ENCODE data around the gene ULK2. TPM values are rescaled to one million over a fixed set of nuclear protein-coding genes. Genes with fewer than 3 reads are reported as not detected.
"Not testable (repeated sequence)": the region's sequence is repeated elsewhere in the genome, so short reads cannot be mapped to it uniquely, and the experiment has no call there.

Gene ULK2
- total RNA-seq, 2 donors from 2014 or later: 19.5 to 33.7 TPM

GRCh38 chr17:19865021-19865420, 2.7 kb downstream of the ULK2 start:
- no peak for TF ChIP-seq CTCF (conservative IDR thresholded peaks at IDR 0.05)
- H3K9me3 Mint-ChIP-seq: no peaks in the 10 kb centered on the region
- no peak overlapping the region for H3K4me3 Mint-ChIP-seq
- Histone ChIP-seq H3K9me3 (ENCODE audit: control insufficient read depth, low read length) (no peaks in the 10 kb centered on the region), H3K36me3 (ENCODE audit: control insufficient read depth, insufficient read depth, low read length) (peaks cover 8% of the 10 kb centered on the region), H3K27me3 (ENCODE audit: control insufficient read depth, insufficient read depth, low read length, poor library complexity, severe bottlenecking) (no peaks in the 10 kb centered on the region), H3K9ac (ENCODE audit: extremely low read depth, low read length, poor library complexity, severe bottlenecking) (no peak overlapping the region), H3K4me3 (ENCODE audit: low read length) (no peak overlapping the region), H3K27ac (ENCODE audit: low read depth, low read length) (no peak overlapping the region), H3K4me1 (ENCODE audit: control insufficient read depth, insufficient read depth, low read length) (no peaks in the 10 kb centered on the region)
- peaks cover 19% of the 10 kb centered on the region for H3K36me3 Mint-ChIP-seq (ENCODE audit: low read depth)
- H3K27ac Mint-ChIP-seq: no peak overlapping the region
- H3K27me3 Mint-ChIP-seq (ENCODE audit: insufficient read depth): peaks cover 15% of the 10 kb centered on the region
- H3K4me1 Mint-ChIP-seq: peaks cover 3% of the 10 kb centered on the region
- DNase-seq: no peak
- 85 to 90% methylated on average over 2 to 3 of the region's 3 CpGs for WGBS, 2 experiments (ENCODE audit: insufficient coverage in 1 of 2, insufficient read length in 1 of 2)

- not testable (repeated sequence) for H3K9me3 ChIP-seq (ENCODE audit: control insufficient read depth, low read length); H3K4me3 Mint-ChIP-seq; H3K27me3 Mint-ChIP-seq (ENCODE audit: insufficient read depth); H3K4me1 Mint-ChIP-seq; H3K27ac Mint-ChIP-seq; H3K27ac ChIP-seq (ENCODE audit: low read depth, low read length); H3K4me1 ChIP-seq (ENCODE audit: control insufficient read depth, insufficient read depth, low read length); H3K9ac ChIP-seq (ENCODE audit: extremely low read depth, low read length, poor library complexity, severe bottlenecking); H3K27me3 ChIP-seq (ENCODE audit: control insufficient read depth, insufficient read depth, low read length, poor library complexity, severe bottlenecking); H3K4me3 ChIP-seq (ENCODE audit: low read length); H3K9me3 Mint-ChIP-seq; DNase-seq
- peaks cover 18% of the 10 kb centered on the region for H3K36me3 ChIP-seq (ENCODE audit: control insufficient read depth, insufficient read depth, low read length)
- peaks cover 37% of the 10 kb centered on the region for H3K36me3 Mint-ChIP-seq (ENCODE audit: low read depth)
- 95% methylated on average over 7 to 8 of the region's 9 CpGs for WGBS, 2 experiments (ENCODE audit: insufficient coverage in 1 of 2, insufficient read length in 1 of 2)
These were observed 7.0 kb downstream of the ULK2 start for GRCh38 chr17:19860647-19861177.

- no peaks in the 10 kb centered on the region for H3K9me3 ChIP-seq (ENCODE audit: control insufficient read depth, low read length)
- DNase-seq: no peak
- H3K4me3 ChIP-seq (ENCODE audit: low read length): no peak overlapping the region
- 97 to 100% methylated on average over 2 of the region's 2 CpGs for WGBS, 2 experiments (ENCODE audit: insufficient coverage in 1 of 2, insufficient read length in 1 of 2)
- no peak overlapping the region for H3K4me3 Mint-ChIP-seq
- H3K36me3 Mint-ChIP-seq (ENCODE audit: low read depth): peaks cover 35% of the 10 kb centered on the region
- no peaks in the 10 kb centered on the region for H3K27me3 ChIP-seq (ENCODE audit: control insufficient read depth, insufficient read depth, low read length, poor library complexity, severe bottlenecking)
- H3K4me1 Mint-ChIP-seq: no peaks in the 10 kb centered on the region
- H3K27ac ChIP-seq (ENCODE audit: low read depth, low read length): no peak overlapping the region
- no peaks in the 10 kb centered on the region for H3K27me3 Mint-ChIP-seq (ENCODE audit: insufficient read depth)
- H3K36me3 ChIP-seq (ENCODE audit: control insufficient read depth, insufficient read depth, low read length): peaks cover 12% of the 10 kb centered on the region
- H3K27ac Mint-ChIP-seq: no peak overlapping the region
- H3K4me1 ChIP-seq (ENCODE audit: control insufficient read depth, insufficient read depth, low read length): no peaks in the 10 kb centered on the region
- no peak for TF ChIP-seq CTCF (conservative IDR thresholded peaks at IDR 0.05)
- H3K9me3 Mint-ChIP-seq: no peaks in the 10 kb centered on the region
- H3K9ac ChIP-seq (ENCODE audit: extremely low read depth, low read length, poor library complexity, severe bottlenecking): no peak overlapping the region
These were observed 10.1 kb downstream of the ULK2 start for GRCh38 chr17:19857640-19858039.

- no peak for DNase-seq
- H3K9me3 ChIP-seq (ENCODE audit: control insufficient read depth, low read length): peaks cover 9% of the 10 kb centered on the region
- no peak overlapping the region for H3K27ac Mint-ChIP-seq
- H3K27me3 ChIP-seq (ENCODE audit: control insufficient read depth, insufficient read depth, low read length, poor library complexity, severe bottlenecking): no peaks in the 10 kb centered on the region
- TF ChIP-seq CTCF (conservative IDR thresholded peaks at IDR 0.05): no peak
- no peaks in the 10 kb centered on the region for H3K27me3 Mint-ChIP-seq (ENCODE audit: insufficient read depth)
- peaks cover 39% of the 10 kb centered on the region for H3K36me3 Mint-ChIP-seq (ENCODE audit: low read depth)
- H3K9ac ChIP-seq (ENCODE audit: extremely low read depth, low read length, poor library complexity, severe bottlenecking): no peak overlapping the region
- no peak overlapping the region for H3K4me3 Mint-ChIP-seq
- peaks cover 2% of the 10 kb centered on the region for H3K4me1 Mint-ChIP-seq
- peaks cover 8% of the 10 kb centered on the region for H3K36me3 ChIP-seq (ENCODE audit: control insufficient read depth, insufficient read depth, low read length)
- H3K27ac ChIP-seq (ENCODE audit: low read depth, low read length): no peak overlapping the region
- no peak overlapping the region for H3K4me3 ChIP-seq (ENCODE audit: low read length)
- no peaks in the 10 kb centered on the region for H3K4me1 ChIP-seq (ENCODE audit: control insufficient read depth, insufficient read depth, low read length)
- no peaks in the 10 kb centered on the region for H3K9me3 Mint-ChIP-seq
These were observed 33.8 kb downstream of the ULK2 start for GRCh38 chr17:19833914-19834313.

All from endodermal cell (in vitro differentiated cells).